DND-41 (cell line): ENCODE results near the gene SMARCA5.
A peak's percentile ranks its signal among the peaks of the same experiment; 100 is the strongest.

Experiments
- ATAC-seq: fragments of 200-7000 bp; cut with Tn5 transposase; 3 replicates; pipeline ENCODE4 v1.9.1; 2021; ENCODE audit warnings: low read depth; ENCODE audit not compliant: insufficient read depth
- DNase-seq: peaks from one replicate; pipeline ENCODE4 v3.0.0-alpha.2; 2020
- H2AFZ ChIP-seq: 2 replicates; pipeline ENCODE4 v1.6.0; 2012; ENCODE audit warnings: low read depth, low read length
- H3K27ac ChIP-seq: 2 replicates; pipeline ENCODE4 v1.5.1; 2012; ENCODE audit warnings: low read length, inconsistent platforms
- H3K27me3 ChIP-seq: fragments of 200-600 bp; sonication (generic); 2 replicates; pipeline ENCODE4 v1.6.0; 2012; ENCODE audit warnings: low read length, mild to moderate bottlenecking, inconsistent platforms; ENCODE audit not compliant: insufficient read depth, poor library complexity
- H3K36me3 ChIP-seq: 2 replicates; pipeline ENCODE4 v1.5.1; 2012; ENCODE audit warnings: low read length, inconsistent platforms; ENCODE audit not compliant: insufficient read depth
- H3K4me1 ChIP-seq: 2 replicates; pipeline ENCODE4 v1.5.1; 2012; ENCODE audit warnings: mild to moderate bottlenecking, low read length; ENCODE audit not compliant: insufficient read depth
- H3K4me2 ChIP-seq: 2 replicates; pipeline ENCODE4 v1.6.0; 2012; ENCODE audit warnings: mild to moderate bottlenecking, moderate library complexity, low read length, inconsistent platforms; ENCODE audit not compliant: insufficient read depth
- H3K4me3 ChIP-seq, 2 experiments: fragments of 200-600 bp in 1 of 2; shearing (Covaris generic) in 1 of 2; 2 replicates each; pipeline ENCODE4 v1.5.1; 2012 to 2016; ENCODE audit warnings: inconsistent platforms in 2 of 2, low read length in 2 of 2, mild to moderate bottlenecking in 2 of 2, low read depth in 1 of 2, moderate library complexity in 1 of 2
- H3K79me2 ChIP-seq: 2 replicates; pipeline ENCODE4 v1.6.0; 2012; ENCODE audit warnings: low read length, inconsistent platforms; ENCODE audit not compliant: insufficient read depth
- H3K9ac ChIP-seq: 2 replicates; pipeline ENCODE4 v1.6.0; 2012; ENCODE audit warnings: low read depth, mild to moderate bottlenecking, inconsistent platforms, low read length, moderate library complexity
- H3K9me3 ChIP-seq: 2 replicates; pipeline ENCODE4 v1.5.1; 2012; ENCODE audit warnings: low read length, moderate library complexity, mild to moderate bottlenecking, inconsistent platforms; ENCODE audit not compliant: insufficient read depth, severe bottlenecking
- H4K20me1 ChIP-seq: 2 replicates; pipeline ENCODE4 v1.6.0; 2012; ENCODE audit warnings: low read length; ENCODE audit not compliant: insufficient read depth
- CTCF ChIP-seq: IDR thresholded peaks from 2 replicates; pipeline ENCODE4 v1.5.1; 2012; ENCODE audit warnings: borderline replicate concordance, low read length, moderate library complexity, mild to moderate bottlenecking; ENCODE audit not compliant: poor library complexity, severe bottlenecking; ENCODE audit errors: extremely low read depth
- EZH2 ChIP-seq: IDR thresholded peaks from 3 replicates; pipeline ENCODE4 v1.6.1; 2012; ENCODE audit warnings: borderline replicate concordance, low read depth, mild to moderate bottlenecking, moderate library complexity, low read length, inconsistent platforms; ENCODE audit not compliant: severe bottlenecking

SMARCA5 gene

GRCh38 chr4:143559757-143560147 is 46.2 kb downstream of the SMARCA5 start:
- Histone ChIP-seq H2AFZ (no peak overlapping the region), H3K9me3 (no peaks in the 10 kb centered on the region), H3K79me2 (no peaks in the 10 kb centered on the region), H3K4me2 (no peak overlapping the region), H3K27ac (no peak overlapping the region), H3K9ac (no peak overlapping the region), H3K27me3 (no peaks in the 10 kb centered on the region), H3K4me1 (no peaks in the 10 kb centered on the region), H3K36me3 (peaks cover 8% of the 10 kb centered on the region; the same call in 1 of the 2 replicates), H4K20me1 (no peaks in the 10 kb centered on the region), H3K4me3 (no peak overlapping the region)
- DNase-seq (no peak), ATAC-seq (no peak)
- TF ChIP-seq EZH2 (no peak), CTCF (peak; percentile 3)

GRCh38 chr4:143564472-143564871 is 51.0 kb downstream of the SMARCA5 start:
- Histone ChIP-seq H3K79me2 (no peaks in the 10 kb centered on the region), H2AFZ (no peak overlapping the region), H3K4me1 (no peaks in the 10 kb centered on the region), H3K27ac (no peak overlapping the region), H3K4me3 (no peak overlapping the region), H3K27me3 (no peaks in the 10 kb centered on the region), H3K9me3 (no peaks in the 10 kb centered on the region), H3K36me3 (no peaks in the 10 kb centered on the region), H4K20me1 (no peaks in the 10 kb centered on the region), H3K9ac (no peak overlapping the region), H3K4me2 (no peak overlapping the region)
- no peak for TF ChIP-seq EZH2
- TF ChIP-seq CTCF = no peak
- no peak for ATAC-seq
- no peak for DNase-seq

GRCh38 chr4:143575331-143575730 is 61.8 kb downstream of the SMARCA5 start:
- H3K36me3 ChIP-seq = no peaks in the 10 kb centered on the region
- no peak overlapping the region for H3K9ac ChIP-seq
- H3K9me3 ChIP-seq = no peaks in the 10 kb centered on the region
- H3K4me1 ChIP-seq = no peaks in the 10 kb centered on the region
- ATAC-seq (no peak), DNase-seq (no peak)
- H2AFZ ChIP-seq = no peak overlapping the region
- no peaks in the 10 kb centered on the region for H3K27me3 ChIP-seq
- no peak overlapping the region for H3K27ac ChIP-seq
- no peak overlapping the region for H3K4me3 ChIP-seq
- no peaks in the 10 kb centered on the region for H3K79me2 ChIP-seq
- TF ChIP-seq CTCF = no peak
- TF ChIP-seq EZH2 = no peak
- H4K20me1 ChIP-seq = no peaks in the 10 kb centered on the region
- H3K4me2 ChIP-seq = no peak overlapping the region
